K562 (cell line): ENCODE measurements around the gene HCFC1R1. TPM values are rescaled to one million over a fixed set of nuclear protein-coding genes. Genes with fewer than 3 reads are reported as not detected.
A peak's percentile ranks its signal among the peaks of the same experiment; 100 is the strongest.

Experiments used
- ATAC-seq: fragments of 200-7000 bp; cut with Tn5 transposase; 3 replicates; pipeline ENCODE4 v1.9.1; 2020; ENCODE audit warnings: moderate library complexity
- BruUV-seq: library from RNA; stranded (reverse); fragments of 400-500 nt; replicated peaks from 2 replicates; lab custom pipeline; 2021; lab: Mats Ljungman, UMichigan
- CTCF ChIA-PET: fragments of 300-600 bp; formaldehyde crosslinking; extraction: SDS; loops from one replicate; lab custom pipeline; 2021; ENCODE audit warnings: low intra/inter-chr PET ratio; lab: Yijun Ruan, JAX
- POLR2A ChIA-PET: fragments of 300-600, 350-650 bp; sonication (Branson Sonifier 250); formaldehyde crosslinking; extraction: SDS; loops from one replicate; lab custom pipeline; 2021; ENCODE audit warnings: antibody characterized with exemption, inconsistent platforms; lab: Yijun Ruan, JAX
- DNase-seq, 4 experiments: peaks; one replicate each; pipeline versions ENCODE4 v3.0.0 to v3.0.0-alpha.2; 2011 to 2018; ENCODE audit warnings: low spot score in 3 of 4, mixed read lengths in 3 of 4; ENCODE audit errors: extremely low read depth in 1 of 4
- FAIRE-seq: peaks from 2 replicates; lab custom pipeline; 2011; peaks lifted over from hg19 to GRCh38; lab: Jason Lieb, UNC
- H2AFZ ChIP-seq: 2 replicates; pipeline ENCODE4 v1.6.0; 2011; ENCODE audit warnings: low read depth, low read length, control low read depth, inconsistent platforms
- H3K27ac ChIP-seq: fragments of 200-600 bp; 3 replicates; pipeline ENCODE4 v1.8.0; 2011; ENCODE audit warnings: low read depth, mild to moderate bottlenecking, control low read depth, inconsistent platforms, low read length, moderate library complexity, mixed read lengths; ENCODE audit errors: extremely low read depth
- H3K27me3 ChIP-seq, 2 experiments: fragments of 300-600 bp in 1 of 2; 2 replicates in 1 of 2; 3 replicates in 1 of 2; pipeline versions ENCODE4 v1.6.0 to v1.8.0; 2011; ENCODE audit warnings: inconsistent platforms in 2 of 2, low read length in 2 of 2, mild to moderate bottlenecking in 1 of 2, mixed read lengths in 1 of 2, moderate library complexity in 1 of 2; ENCODE audit not compliant: control insufficient read depth in 2 of 2, insufficient read depth in 2 of 2
- H3K36me3 ChIP-seq: fragments of 300-600 bp; 3 replicates; pipeline ENCODE4 v1.8.0; 2011; ENCODE audit warnings: mild to moderate bottlenecking, low read length, inconsistent platforms; ENCODE audit not compliant: control insufficient read depth, insufficient read depth
- H3K4me1 ChIP-seq, 2 experiments: fragments of 200-600 bp in 1 of 2; replicated peaks in 1 of 2; 2 replicates in 1 of 2; 3 replicates in 1 of 2; pipeline versions ENCODE4 v1.5.1 to v1.8.0; 2011; ENCODE audit warnings: inconsistent platforms in 2 of 2, low read length in 2 of 2, mild to moderate bottlenecking in 1 of 2, mixed read lengths in 1 of 2, moderate library complexity in 1 of 2; ENCODE audit not compliant: control insufficient read depth in 2 of 2, insufficient read depth in 2 of 2
- H3K4me2 ChIP-seq: 2 replicates; pipeline ENCODE4 v1.6.1; 2011; ENCODE audit warnings: low read length, control low read depth, inconsistent platforms, mixed read lengths; ENCODE audit not compliant: insufficient read depth
- H3K4me3 ChIP-seq: fragments of 200-600 bp; sonication (generic), shearing (Covaris generic); 2 replicates; pipeline ENCODE4 v1.5.1; 2016; ENCODE audit warnings: control low read depth, inconsistent platforms
- H3K79me2 ChIP-seq: fragments of 200-600 bp; 3 replicates; pipeline ENCODE4 v1.8.0; 2011; ENCODE audit warnings: low read length, inconsistent platforms; ENCODE audit not compliant: control insufficient read depth, insufficient read depth
- H3K9ac ChIP-seq, 2 experiments: 2 replicates each; pipeline versions ENCODE4 v1.6.0 to v1.6.1; 2011; ENCODE audit warnings: low read depth in 2 of 2, low read length in 2 of 2, control low read depth in 1 of 2, inconsistent platforms in 1 of 2, mild to moderate bottlenecking in 1 of 2, mixed read lengths in 1 of 2; ENCODE audit not compliant: insufficient read depth in 1 of 2
- H3K9me1 ChIP-seq: one replicate; pipeline ENCODE4 v1.6.0; 2011; ENCODE audit warnings: inconsistent platforms, mild to moderate bottlenecking, low read length, moderate library complexity; ENCODE audit not compliant: control insufficient read depth, insufficient read depth
- H3K9me3 ChIP-seq: replicated peaks from 2 replicates; pipeline ENCODE4 v1.5.1; 2011; ENCODE audit warnings: low read depth, low read length, inconsistent platforms; ENCODE audit not compliant: control insufficient read depth, insufficient read depth
- H4K20me1 ChIP-seq: replicated peaks from 2 replicates; pipeline ENCODE4 v1.6.1; 2011; ENCODE audit warnings: low read length, inconsistent platforms, mixed read lengths; ENCODE audit not compliant: control insufficient read depth, insufficient read depth
- CBFA2T3 ChIP-seq: fragments of 450-650 bp; IDR thresholded peaks from 2 replicates; pipeline ENCODE4 v1.6.1; 2017
- GATAD2A ChIP-seq: fragments of 450-650 bp; IDR thresholded peaks from 2 replicates; pipeline ENCODE4 v1.6.1; 2017
- ILF3 ChIP-seq: fragments of 450-650 bp; IDR thresholded peaks from 2 replicates; pipeline ENCODE4 v1.6.1; 2018; ENCODE audit warnings: antibody characterized with exemption, mild to moderate bottlenecking, moderate library complexity, borderline replicate concordance
- NR3C1 ChIP-seq: sonication (generic); formaldehyde crosslinking; IDR thresholded peaks from 2 replicates; pipeline ENCODE4 v1.8.1; 2022; ENCODE audit warnings: missing genetic modification reagents
- POLR3G ChIP-seq: IDR thresholded peaks from 2 replicates; pipeline ENCODE4 v1.6.1; 2011; ENCODE audit not compliant: insufficient read length, insufficient replicate concordance; ENCODE audit errors: extremely low read depth
- RBM15 ChIP-seq: fragments of 200-400 bp; formaldehyde crosslinking; IDR thresholded peaks from 2 replicates; pipeline ENCODE4 v1.6.1; 2018; ENCODE audit warnings: mild to moderate bottlenecking, low read length, moderate library complexity; ENCODE audit not compliant: insufficient read depth
- WGBS: fragments of 100-300 bp; shearing (Covaris generic); methylation state at CpG from one replicate; pipeline ENCODE4 v1.1.6; 2016; ENCODE audit warnings: low coverage, mixed read lengths; ENCODE audit not compliant: insufficient coverage; ENCODE audit errors: missing lambda C conversion rate; 5-methylcytosine and 5-hydroxymethylcytosine counted together
- in situ Hi-C: fragments of 300-500 bp; cut with MboI; formaldehyde crosslinking; loops from 4 replicates; pipeline ENCODE4 v1.15.0; 2018; ENCODE audit warnings: inconsistent platforms, mixed read lengths
- intact Hi-C: fragments of 100-400 bp; cut with micrococcal nuclease; formaldehyde crosslinking; loops from 2 replicates; pipeline ENCODE4 v1.14.2; 2022
- polyA plus RNA-seq, 8 experiments: library from polyadenylated mRNA; depleted of rRNA in 4 of 8; stranded (reverse) in 5 of 8; unstranded in 3 of 8; fragments of >200 nt; fragmentation: Nextera tagmentation in 2 of 8; fragmentation: Illumina TruSeq in 1 of 8; extraction: Ambion mirVana in 2 of 8; extraction: Trizol in 1 of 8; gene quantifications; 2 replicates each; pipeline versions ENCODE4 v1.2.1 to v1.2.3, GENCODE V29; 2011 to 2014; ENCODE audit warnings: inconsistent platforms in 1 of 8, missing spikeins in 1 of 8
- total RNA-seq, 7 experiments: library from RNA; depleted of rRNA in 6 of 7; stranded (reverse); fragments of >200 nt in 6 of 7; fragmentation: Illumina TruSeq in 2 of 7; extraction: Trizol in 2 of 7; gene quantifications; 2 replicates each; pipeline versions ENCODE4 v1.2.1 to v1.2.3, GENCODE V29; 2011 to 2021; ENCODE audit warnings: low replicate concordance in 1 of 7
- TF ChIP-seq, protein P1 (sequence below): sonication (generic); formaldehyde crosslinking; IDR thresholded peaks from 2 replicates; pipeline ENCODE4 v1.8.1; 2023; ENCODE audit warnings: mild to moderate bottlenecking, missing genetic modification reagents

HCFC1R1 gene
- total and polyA plus RNA-seq, 9 of the 15 experiments (the other 6 are each of a cell fraction or from before 2014, with no cell fraction given), result 2.2 to 29.0 (median 11.2) TPM

DNA sequence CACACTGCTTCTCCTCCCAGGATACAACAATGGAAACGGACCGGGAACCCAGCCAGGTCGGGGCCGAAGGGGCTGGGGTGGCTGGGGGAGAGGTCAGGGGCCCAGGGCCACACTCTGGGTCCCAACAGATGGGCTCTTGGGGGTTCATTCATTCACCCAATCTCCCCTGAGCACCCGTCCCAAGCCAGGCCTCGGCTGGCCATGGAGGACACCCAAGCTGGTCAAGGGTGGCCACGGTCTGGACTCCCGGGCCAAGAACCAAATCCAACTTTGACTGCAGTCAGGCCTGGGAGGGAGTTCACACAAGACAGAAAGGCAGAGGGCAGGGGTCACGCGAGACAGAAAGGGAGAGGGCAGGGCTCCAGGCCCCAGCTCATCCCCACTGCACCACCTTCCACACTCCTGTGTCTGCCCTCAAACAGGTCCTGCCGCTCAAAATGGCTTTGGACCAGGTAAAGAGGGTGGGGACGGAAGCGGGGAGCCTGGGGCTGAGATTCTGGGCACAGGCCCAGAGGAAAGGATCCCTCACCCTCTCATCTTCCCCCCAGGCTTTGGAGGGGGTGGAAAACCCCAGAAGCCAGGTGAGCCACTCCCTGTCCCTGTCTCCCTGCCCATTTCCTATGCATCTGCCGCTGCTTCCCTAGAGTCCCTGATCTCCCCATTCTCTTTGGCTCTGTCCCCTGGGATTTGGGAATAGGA lies 31.2 kb downstream of the HCFC1R1 start:
- H3K4me1 ChIP-seq, result peaks cover 0 to 40% of the 10 kb centered on the region in 2 experiments; a peak in 2 of 5 replicates
- ATAC-seq (no peak), FAIRE-seq (no peak), DNase-seq (no peak)
- H3K79me2 ChIP-seq, result no peaks in the 10 kb centered on the region
- no peak overlapping the region for H3K4me3 ChIP-seq
- no TSS peak for BruUV-seq
- POLR2A ChIA-PET, result interaction anchor here (0.6 to 1.0 kb wide), 3 partner anchors 10 to 18 kb away, joined by 3 read pairs; no protein-coding TSS in a partner anchor
- no peaks in the 10 kb centered on the region for H3K9me1 ChIP-seq
- H3K27ac ChIP-seq, result no peak overlapping the region
- 70% methylated on average over 9 of the region's 14 CpGs for WGBS
- H3K27me3 ChIP-seq, result no peaks in the 10 kb centered on the region
- no peak overlapping the region for H2AFZ ChIP-seq
- intact Hi-C loops, result no loop called here
- no peak overlapping the region for H3K4me2 ChIP-seq
- TF ChIP-seq CBFA2T3 (no peak), POLR3G (no peak), GATAD2A (no peak), NR3C1 (CRISPR knock-in tag) (no peak), RBM15 (no peak), ILF3 (no peak)
- TF ChIP-seq, protein P1, sequence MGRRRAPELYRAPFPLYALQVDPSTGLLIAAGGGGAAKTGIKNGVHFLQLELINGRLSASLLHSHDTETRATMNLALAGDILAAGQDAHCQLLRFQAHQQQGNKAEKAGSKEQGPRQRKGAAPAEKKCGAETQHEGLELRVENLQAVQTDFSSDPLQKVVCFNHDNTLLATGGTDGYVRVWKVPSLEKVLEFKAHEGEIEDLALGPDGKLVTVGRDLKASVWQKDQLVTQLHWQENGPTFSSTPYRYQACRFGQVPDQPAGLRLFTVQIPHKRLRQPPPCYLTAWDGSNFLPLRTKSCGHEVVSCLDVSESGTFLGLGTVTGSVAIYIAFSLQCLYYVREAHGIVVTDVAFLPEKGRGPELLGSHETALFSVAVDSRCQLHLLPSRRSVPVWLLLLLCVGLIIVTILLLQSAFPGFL (CRISPR knock-in tag), result no peak
- no peaks in the 10 kb centered on the region for H3K9me3 ChIP-seq
- CTCF ChIA-PET, result no interaction called here
- H3K9ac ChIP-seq, result 0 out of 4 replicates have a peak overlapping the region, but pooled peaks of 1 of the 2 experiments have one; percentile 19
- in situ Hi-C loops, result no loop called here
- H3K36me3 ChIP-seq, result no peaks in the 10 kb centered on the region
- H4K20me1 ChIP-seq, result no peaks in the 10 kb centered on the region
